ENCODE measurements around the gene MYO15B. TPM values are rescaled to one million over a fixed set of nuclear protein-coding genes. Genes with fewer than 3 reads are reported as not detected.

The MYO15B gene
- total RNA-seq, 1 donor from 2014 or later = 285 TPM

GRCh38 chr17:75561927-75562603, 25.5 kb upstream of the MYO15B start:
- peaks cover 0 to 2% of the 10 kb centered on the region in 2 donors for H3K4me1 ChIP-seq
- intact Hi-C loops (cut with DNase I) = no loop called here
- no peak overlapping the region for H3K27ac ChIP-seq
- no peak for TF ChIP-seq CTCF (IDR thresholded peaks at IDR 0.05)
- H3K36me3 ChIP-seq = peaks cover 3 to 18% of the 10 kb centered on the region in 2 donors
- H3K4me3 ChIP-seq = no peak overlapping the region
- no peaks in the 10 kb centered on the region for H3K27me3 ChIP-seq
- H3K9me3 ChIP-seq = no peaks in the 10 kb centered on the region
- DNase-seq (ENCODE audit: low spot score in 2 of 2) = no peak

- no peak for TF ChIP-seq CTCF (IDR thresholded peaks at IDR 0.05)
- H3K27ac ChIP-seq = no peak overlapping the region
- intact Hi-C loops (cut with DNase I) = no loop called here
- DNase-seq (ENCODE audit: low spot score in 2 of 2) = no peak
- no peaks in the 10 kb centered on the region for H3K4me1 ChIP-seq
- peaks cover 3 to 18% of the 10 kb centered on the region in 2 donors for H3K36me3 ChIP-seq
- H3K27me3 ChIP-seq = no peaks in the 10 kb centered on the region
- H3K4me3 ChIP-seq = no peak overlapping the region
- no peaks in the 10 kb centered on the region for H3K9me3 ChIP-seq
Observed at GRCh38 chr17:75563063-75563758, 24.4 kb upstream of the MYO15B start.

- no peak overlapping the region for H3K4me3 ChIP-seq
- H3K27me3 ChIP-seq = no peaks in the 10 kb centered on the region
- H3K27ac ChIP-seq = no peak overlapping the region
- H3K9me3 ChIP-seq = no peaks in the 10 kb centered on the region
- H3K36me3 ChIP-seq = peaks cover 3 to 18% of the 10 kb centered on the region in 2 donors
- TF ChIP-seq CTCF (IDR thresholded peaks at IDR 0.05) = no peak
- no peak for DNase-seq (ENCODE audit: low spot score in 2 of 2)
- H3K4me1 ChIP-seq = no peaks in the 10 kb centered on the region
- intact Hi-C loops (cut with DNase I) = no loop called here
Observed at GRCh38 chr17:75564195-75564594, 23.4 kb upstream of the MYO15B start.

- TF ChIP-seq CTCF (IDR thresholded peaks at IDR 0.05) = no peak
- no peak overlapping the region for H3K27ac ChIP-seq
- H3K9me3 ChIP-seq = no peaks in the 10 kb centered on the region
- H3K36me3 ChIP-seq = peaks cover 3 to 18% of the 10 kb centered on the region in 2 donors
- H3K4me1 ChIP-seq = no peaks in the 10 kb centered on the region
- no peaks in the 10 kb centered on the region for H3K27me3 ChIP-seq
- no peak overlapping the region for H3K4me3 ChIP-seq
- intact Hi-C loops (cut with DNase I) = no loop called here
- no peak for DNase-seq (ENCODE audit: low spot score in 2 of 2)
Observed at GRCh38 chr17:75565066-75565465, 22.5 kb upstream of the MYO15B start.

- no peak overlapping the region for H3K4me3 ChIP-seq
- TF ChIP-seq CTCF (IDR thresholded peaks at IDR 0.05) = no peak
- intact Hi-C loops (cut with DNase I) = no loop called here
- no peaks in the 10 kb centered on the region for H3K9me3 ChIP-seq
- no peaks in the 10 kb centered on the region for H3K4me1 ChIP-seq
- no peak overlapping the region for H3K27ac ChIP-seq
- no peak for DNase-seq (ENCODE audit: low spot score in 2 of 2)
- peaks cover 3 to 18% of the 10 kb centered on the region in 2 donors for H3K36me3 ChIP-seq
- no peaks in the 10 kb centered on the region for H3K27me3 ChIP-seq
Observed at GRCh38 chr17:75565618-75566017, 22.0 kb upstream of the MYO15B start.
